Fibroblast of pulmonary artery (primary cell): Measurements from ENCODE around the gene MEP1B.
A peak's percentile ranks its signal among the peaks of the same experiment; 100 is the strongest.

Source experiments
- DNase-seq: peaks from one replicate; pipeline ENCODE4 v3.0.0-alpha.2; 2010; ENCODE audit warnings: low read depth
- H3K4me3 ChIP-seq: replicated peaks from 2 replicates; pipeline ENCODE4 v1.5.1; 2011; ENCODE audit warnings: low read depth, mild to moderate bottlenecking, control low read depth, low read length, moderate library complexity
- CTCF ChIP-seq: IDR thresholded peaks from 2 replicates; pipeline ENCODE4 v1.5.1; 2011; ENCODE audit warnings: mild to moderate bottlenecking, control low read depth, low read length, inconsistent platforms; ENCODE audit errors: missing control alignments

The MEP1B gene

GRCh38 chr18:32255570-32255969 lies 65.7 kb downstream of the MEP1B start:
- no peak for TF ChIP-seq CTCF
- no peak overlapping the region for H3K4me3 ChIP-seq
- DNase-seq: no peak

- TF ChIP-seq CTCF: no peak
- no peak overlapping the region for H3K4me3 ChIP-seq
- no peak for DNase-seq
Measured at GRCh38 chr18:32257084-32257785, 67.4 kb downstream of the MEP1B start.

- DNase-seq: no peak
Measured at GRCh38 chr18:32258148-32258547, 68.3 kb downstream of the MEP1B start.

GRCh38 chr18:32258558-32259204 lies 68.8 kb downstream of the MEP1B start:
- DNase-seq: no peak
- H3K4me3 ChIP-seq: no peak overlapping the region
- TF ChIP-seq CTCF: no peak

More at GRCh38 chr18:32258148-32258547, 68.3 kb downstream of the MEP1B start:
- no peak overlapping the region for H3K4me3 ChIP-seq
- TF ChIP-seq CTCF: no peak

- DNase-seq: no peak
- no peak overlapping the region for H3K4me3 ChIP-seq
- no peak for TF ChIP-seq CTCF
Measured at GRCh38 chr18:32259553-32259952, 69.7 kb downstream of the MEP1B start.

- no peak for DNase-seq
- no peak overlapping the region for H3K4me3 ChIP-seq
- peak; percentile 9 for TF ChIP-seq CTCF
Measured at GRCh38 chr18:32261003-32261402, 71.2 kb downstream of the MEP1B start.
